AG04449 (cell line): Measurements from ENCODE around the gene PIK3CD.

Source experiments
- CTCF ChIA-PET: fragments of 350-600 bp; formaldehyde crosslinking; extraction: SDS; loops from one replicate; lab custom pipeline; 2021; ENCODE audit warnings: antibody characterized with exemption; lab: Yijun Ruan, JAX
- POLR2A ChIA-PET: fragments of 400-600, 350-600 bp; formaldehyde crosslinking; extraction: SDS; loops from one replicate; lab custom pipeline; 2020; ENCODE audit warnings: antibody characterized with exemption, inconsistent platforms; lab: Yijun Ruan, JAX
- DNase-seq: peaks from one replicate; pipeline ENCODE4 v3.0.0-alpha.2; 2010; ENCODE audit warnings: low read depth, low spot score
- H3K4me3 ChIP-seq: 2 replicates; pipeline ENCODE4 v1.5.1; 2011; ENCODE audit warnings: low read depth, mild to moderate bottlenecking, control low read depth, low read length
- TF ChIP-seq, protein P1 (sequence below): IDR thresholded peaks from one replicate; pipeline ENCODE4 v1.5.1; 2011; ENCODE audit warnings: mild to moderate bottlenecking, moderate library complexity, low read length, control low read depth, inconsistent platforms; ENCODE audit not compliant: insufficient read depth; ENCODE audit errors: missing control alignments

The PIK3CD gene

DNA sequence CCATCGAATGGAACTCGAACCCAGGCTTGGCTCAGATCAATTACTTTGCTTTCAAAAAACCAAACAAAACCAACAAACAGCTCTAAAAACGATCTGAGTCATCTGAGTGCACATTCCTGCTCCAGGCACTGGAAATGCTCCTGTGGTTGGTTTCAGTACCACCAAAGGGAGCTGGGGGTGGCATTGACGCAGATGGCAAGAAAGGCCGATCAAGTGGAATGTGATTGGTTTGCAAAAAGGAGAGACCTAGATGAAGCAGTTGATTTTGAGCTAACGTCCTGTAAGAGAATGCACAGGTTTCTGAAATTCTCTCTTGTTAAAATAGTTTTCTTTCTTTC is 39.5 kb downstream of the PIK3CD start:
- DNase-seq = no peak
- H3K4me3 ChIP-seq = no peak overlapping the region
- TF ChIP-seq, protein P1, sequence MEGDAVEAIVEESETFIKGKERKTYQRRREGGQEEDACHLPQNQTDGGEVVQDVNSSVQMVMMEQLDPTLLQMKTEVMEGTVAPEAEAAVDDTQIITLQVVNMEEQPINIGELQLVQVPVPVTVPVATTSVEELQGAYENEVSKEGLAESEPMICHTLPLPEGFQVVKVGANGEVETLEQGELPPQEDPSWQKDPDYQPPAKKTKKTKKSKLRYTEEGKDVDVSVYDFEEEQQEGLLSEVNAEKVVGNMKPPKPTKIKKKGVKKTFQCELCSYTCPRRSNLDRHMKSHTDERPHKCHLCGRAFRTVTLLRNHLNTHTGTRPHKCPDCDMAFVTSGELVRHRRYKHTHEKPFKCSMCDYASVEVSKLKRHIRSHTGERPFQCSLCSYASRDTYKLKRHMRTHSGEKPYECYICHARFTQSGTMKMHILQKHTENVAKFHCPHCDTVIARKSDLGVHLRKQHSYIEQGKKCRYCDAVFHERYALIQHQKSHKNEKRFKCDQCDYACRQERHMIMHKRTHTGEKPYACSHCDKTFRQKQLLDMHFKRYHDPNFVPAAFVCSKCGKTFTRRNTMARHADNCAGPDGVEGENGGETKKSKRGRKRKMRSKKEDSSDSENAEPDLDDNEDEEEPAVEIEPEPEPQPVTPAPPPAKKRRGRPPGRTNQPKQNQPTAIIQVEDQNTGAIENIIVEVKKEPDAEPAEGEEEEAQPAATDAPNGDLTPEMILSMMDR = no peak
- POLR2A ChIA-PET = interaction anchor here (1.7 kb wide), 1 partner anchor 9 kb away, joined by 8 read pairs; no protein-coding TSS in a partner anchor
- CTCF ChIA-PET = interaction anchor here (1.0 to 5.2 kb wide), 10 partner anchors 8 to 178 kb away, joined by 3 to 29 read pairs (median 6); no protein-coding TSS in a partner anchor

DNA sequence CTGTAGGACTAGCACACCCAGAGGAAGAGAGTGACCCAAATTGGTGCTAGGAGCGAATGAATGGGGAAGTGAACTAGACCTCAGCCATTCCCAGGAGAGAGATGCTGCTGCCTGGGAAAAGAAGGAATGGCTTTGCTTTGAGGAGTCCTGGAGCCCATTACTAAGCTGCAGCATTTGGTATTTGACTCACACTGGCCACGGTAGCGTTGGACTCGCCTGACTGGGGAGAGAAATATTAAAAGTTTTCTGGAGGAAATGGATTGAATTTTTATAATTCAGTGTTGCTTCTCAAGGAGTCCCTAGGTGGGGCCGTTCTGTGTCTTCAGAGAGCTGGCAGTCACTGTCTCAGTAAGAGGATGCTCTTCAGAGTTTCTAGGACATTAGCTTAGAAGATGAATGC is 40.2 kb downstream of the PIK3CD start:
- TF ChIP-seq, protein P1 = no peak
- CTCF ChIA-PET = interaction anchor here (1.0 to 5.2 kb wide), 8 partner anchors 9 to 177 kb away, joined by 3 to 29 read pairs (median 6); no protein-coding TSS in a partner anchor
- no peak overlapping the region for H3K4me3 ChIP-seq
- no peak for DNase-seq
- POLR2A ChIA-PET = interaction anchor here (1.7 kb wide), 1 partner anchor 9 kb away, joined by 8 read pairs; no protein-coding TSS in a partner anchor

DNA sequence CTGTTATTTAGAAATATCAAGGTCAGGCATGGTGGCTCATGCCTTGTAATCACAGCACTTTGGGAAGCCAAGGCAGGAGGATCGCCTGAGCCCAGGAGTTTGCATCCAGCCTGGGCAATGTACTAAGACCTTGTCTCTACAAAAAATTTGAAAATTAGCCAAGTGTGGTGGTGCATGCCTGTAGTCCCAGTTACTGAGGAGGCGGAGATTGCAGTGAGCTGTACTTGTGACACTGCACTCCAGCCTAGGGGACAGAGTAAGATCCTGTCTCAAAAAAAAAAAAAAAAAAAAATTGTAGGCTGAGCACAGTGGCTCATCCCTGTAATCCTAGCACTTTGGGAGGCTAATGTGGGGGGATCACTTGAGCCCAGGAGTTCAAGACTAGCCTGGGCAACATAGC is 45.3 kb downstream of the PIK3CD start:
- H3K4me3 ChIP-seq = no peak overlapping the region
- TF ChIP-seq, protein P1 = no peak
- ChIA-PET CTCF (interaction anchor here (1.5 kb wide), 1 partner anchor 178 kb away, joined by 3 read pairs; no protein-coding TSS in a partner anchor), POLR2A (no interaction called here)
- no peak for DNase-seq

DNA sequence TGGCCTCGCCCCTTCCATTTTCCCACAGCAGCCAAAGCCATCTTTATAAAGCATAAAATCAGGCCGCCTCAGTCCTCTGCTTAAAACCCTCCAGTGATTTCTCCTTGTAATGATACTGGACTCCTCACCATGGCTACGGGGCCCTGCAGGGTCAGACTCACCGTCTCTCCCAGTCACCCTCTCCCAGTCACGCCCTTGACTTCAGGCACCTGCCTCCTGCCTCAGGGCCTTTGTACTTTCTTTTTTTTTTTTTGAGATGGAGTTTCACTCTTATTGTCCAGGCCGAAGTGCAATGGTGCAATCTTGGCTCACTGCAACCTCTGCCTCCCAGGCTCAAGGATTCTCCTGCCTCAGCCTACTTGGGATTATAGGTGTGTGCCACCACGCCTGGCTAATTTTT is 47.8 kb downstream of the PIK3CD start:
- ChIA-PET POLR2A (no interaction called here), CTCF (interaction anchor here (1.0 to 1.7 kb wide), 5 partner anchors 9 to 111 kb away, joined by 3 to 7 read pairs (median 4); no protein-coding TSS in a partner anchor)
- TF ChIP-seq, protein P1 = no peak
- no peak for DNase-seq
- no peak overlapping the region for H3K4me3 ChIP-seq

DNA sequence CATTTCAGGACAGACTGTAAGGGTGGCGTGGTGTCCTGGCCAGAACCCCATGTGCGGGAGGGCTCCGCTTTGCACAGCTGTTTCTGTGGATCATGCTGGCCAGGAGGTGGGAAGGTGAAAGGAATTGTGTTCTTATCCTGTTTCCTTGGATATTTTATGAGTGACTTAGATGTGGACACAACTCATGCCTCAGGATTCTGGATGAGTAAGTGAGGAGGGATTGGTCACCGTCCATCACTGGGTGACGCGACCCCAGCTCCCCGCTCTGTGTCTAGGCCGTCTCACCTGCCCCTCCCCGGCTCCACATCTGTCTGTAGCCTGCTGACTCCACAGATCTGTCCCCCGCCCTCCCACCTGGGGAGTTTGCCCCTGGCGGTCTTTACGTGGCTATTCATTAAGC is 48.8 kb downstream of the PIK3CD start:
- CTCF ChIA-PET = interaction anchor here (0.8 to 1.5 kb wide), 5 partner anchors 9 to 14 kb away, joined by 3 to 6 read pairs (median 4); no protein-coding TSS in a partner anchor
- DNase-seq = no peak

DNA sequence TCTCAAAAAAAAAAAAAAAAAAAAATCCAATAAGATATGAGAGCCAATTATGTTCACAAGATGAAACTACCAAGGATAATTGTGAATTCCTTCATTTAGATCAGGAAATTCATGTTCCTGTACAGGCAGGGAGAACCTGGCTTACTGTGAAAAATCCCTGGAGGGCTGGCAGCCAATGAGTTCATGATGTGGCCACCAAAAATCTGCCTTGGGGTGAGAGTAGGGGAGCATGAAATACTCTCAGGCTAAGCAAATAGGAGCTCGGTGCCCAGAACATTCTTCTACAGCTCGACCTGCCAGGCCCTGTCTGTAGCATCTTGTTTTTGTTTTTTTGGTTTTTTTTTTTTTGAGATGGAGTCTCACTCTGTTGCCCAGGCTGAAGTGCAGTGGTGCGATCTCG is 50.1 kb downstream of the PIK3CD start:
- H3K4me3 ChIP-seq = no peak overlapping the region
- DNase-seq = no peak
- TF ChIP-seq, protein P1 = no peak
- ChIA-PET CTCF (interaction anchor here (1.0 to 4.0 kb wide), 10 partner anchors 9 to 171 kb away, joined by 3 to 28 read pairs (median 8); no protein-coding TSS in a partner anchor), POLR2A (interaction anchor here (1.0 kb wide), 1 partner anchor 8 kb away, joined by 3 read pairs; no protein-coding TSS in a partner anchor)

More for the DNA sequence above, 48.8 kb downstream of the PIK3CD start:
- POLR2A ChIA-PET = interaction anchor here (0.6 to 1.5 kb wide), 2 partner anchors 9 to 28 kb away, joined by 3 to 8 read pairs; no protein-coding TSS in a partner anchor
- no peak overlapping the region for H3K4me3 ChIP-seq
- TF ChIP-seq, protein P1 = no peak
